ENCODE results near the gene CFTR.

GRCh38 chr7:117675497-117676435 is 195.9 kb downstream of the CFTR start:
- TF ChIP-seq CEBPB (IDR thresholded peaks at IDR 0.05; ENCODE audit: low read depth, low read length) (no peak), CTCF (conservative IDR thresholded peaks at IDR 0.05; ENCODE audit: low read depth, low read length) (no peak), SMC3 (IDR thresholded peaks at IDR 0.05; ENCODE audit: low read depth, low read length) (no peak)
